Omental fat pad (tissue), 4 donors: ENCODE data around the gene KCTD17. TPM values are rescaled to one million over a fixed set of nuclear protein-coding genes. Genes with fewer than 3 reads are reported as not detected.

Experiments
- ATAC-seq: fragments of 150-250 bp; one replicate; pipeline ENCODE4 v1.9.1; 2016; ENCODE audit warnings: mild to moderate bottlenecking, moderate library complexity; ENCODE audit not compliant: low FRiP score
- DNase-seq: peaks from one replicate; pipeline ENCODE4 v3.0.0-alpha.2; 2019; ENCODE audit warnings: low spot score
- total RNA-seq, 4 donors: library from RNA; depleted of rRNA; stranded (reverse); fragments of >200 nt; gene quantifications; one replicate each; pipeline ENCODE4 v1.1.0, GENCODE V29; 2016
- TF ChIP-seq, protein P1 (sequence below), 3 donors: fragments of 450-650 bp; IDR thresholded peaks; one replicate each; pipeline ENCODE4 v1.5.1; 2016 to 2017; ENCODE audit warnings: antibody characterized with exemption in 3 of 3, mild to moderate bottlenecking in 3 of 3, moderate library complexity in 2 of 3

KCTD17 gene
- total RNA-seq, 4 donors from 2014 or later = 6.2 to 17.3 (median 8.3) TPM

DNA sequence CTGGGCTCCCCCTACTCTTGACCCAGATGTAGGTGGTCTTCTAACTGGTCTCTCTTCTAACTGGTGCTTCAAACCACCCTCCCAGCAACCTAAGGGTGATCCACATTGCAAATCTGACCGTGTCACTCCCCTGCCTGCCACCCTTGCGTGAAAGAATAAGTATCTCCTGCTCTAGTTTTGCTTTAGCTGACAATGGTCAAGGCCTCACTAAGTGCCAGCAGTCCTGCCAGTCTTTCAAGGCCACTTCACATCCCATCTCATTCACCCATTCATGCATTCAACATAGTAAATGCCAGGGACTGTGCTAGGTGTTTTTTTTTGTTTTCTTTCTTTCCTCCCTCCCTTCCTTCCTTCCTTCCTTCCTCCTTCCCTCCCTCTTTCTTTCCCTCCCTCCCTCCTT lies 2.3 kb upstream of the KCTD17 start:
- DNase-seq = no peak
- TF ChIP-seq, protein P1, sequence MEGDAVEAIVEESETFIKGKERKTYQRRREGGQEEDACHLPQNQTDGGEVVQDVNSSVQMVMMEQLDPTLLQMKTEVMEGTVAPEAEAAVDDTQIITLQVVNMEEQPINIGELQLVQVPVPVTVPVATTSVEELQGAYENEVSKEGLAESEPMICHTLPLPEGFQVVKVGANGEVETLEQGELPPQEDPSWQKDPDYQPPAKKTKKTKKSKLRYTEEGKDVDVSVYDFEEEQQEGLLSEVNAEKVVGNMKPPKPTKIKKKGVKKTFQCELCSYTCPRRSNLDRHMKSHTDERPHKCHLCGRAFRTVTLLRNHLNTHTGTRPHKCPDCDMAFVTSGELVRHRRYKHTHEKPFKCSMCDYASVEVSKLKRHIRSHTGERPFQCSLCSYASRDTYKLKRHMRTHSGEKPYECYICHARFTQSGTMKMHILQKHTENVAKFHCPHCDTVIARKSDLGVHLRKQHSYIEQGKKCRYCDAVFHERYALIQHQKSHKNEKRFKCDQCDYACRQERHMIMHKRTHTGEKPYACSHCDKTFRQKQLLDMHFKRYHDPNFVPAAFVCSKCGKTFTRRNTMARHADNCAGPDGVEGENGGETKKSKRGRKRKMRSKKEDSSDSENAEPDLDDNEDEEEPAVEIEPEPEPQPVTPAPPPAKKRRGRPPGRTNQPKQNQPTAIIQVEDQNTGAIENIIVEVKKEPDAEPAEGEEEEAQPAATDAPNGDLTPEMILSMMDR (IDR thresholded peaks at IDR 0.05) = no peak
- ATAC-seq = no peak

DNA sequence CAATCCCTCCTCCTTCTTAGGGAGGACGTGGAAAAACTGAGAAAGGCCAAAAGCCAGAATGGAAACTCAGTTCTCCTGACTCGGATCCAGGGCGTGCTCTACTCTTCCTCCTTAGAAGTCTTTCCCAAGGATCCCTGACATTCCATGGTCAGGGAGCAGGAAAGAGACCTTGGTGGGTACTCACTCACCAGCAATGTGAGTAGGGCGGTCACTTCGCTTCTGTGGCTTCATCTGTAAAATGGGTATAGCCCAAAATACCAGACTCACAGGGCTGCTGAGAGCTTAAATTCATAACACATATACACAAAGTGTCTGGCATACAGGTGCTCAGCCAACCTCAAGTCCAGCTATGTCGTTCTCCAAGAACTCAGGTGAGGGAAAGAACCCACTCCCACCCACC lies 629 bp upstream of the KCTD17 start:
- no peak for ATAC-seq
- TF ChIP-seq, protein P1 (IDR thresholded peaks at IDR 0.05) = no peak
- DNase-seq = no peak

DNA sequence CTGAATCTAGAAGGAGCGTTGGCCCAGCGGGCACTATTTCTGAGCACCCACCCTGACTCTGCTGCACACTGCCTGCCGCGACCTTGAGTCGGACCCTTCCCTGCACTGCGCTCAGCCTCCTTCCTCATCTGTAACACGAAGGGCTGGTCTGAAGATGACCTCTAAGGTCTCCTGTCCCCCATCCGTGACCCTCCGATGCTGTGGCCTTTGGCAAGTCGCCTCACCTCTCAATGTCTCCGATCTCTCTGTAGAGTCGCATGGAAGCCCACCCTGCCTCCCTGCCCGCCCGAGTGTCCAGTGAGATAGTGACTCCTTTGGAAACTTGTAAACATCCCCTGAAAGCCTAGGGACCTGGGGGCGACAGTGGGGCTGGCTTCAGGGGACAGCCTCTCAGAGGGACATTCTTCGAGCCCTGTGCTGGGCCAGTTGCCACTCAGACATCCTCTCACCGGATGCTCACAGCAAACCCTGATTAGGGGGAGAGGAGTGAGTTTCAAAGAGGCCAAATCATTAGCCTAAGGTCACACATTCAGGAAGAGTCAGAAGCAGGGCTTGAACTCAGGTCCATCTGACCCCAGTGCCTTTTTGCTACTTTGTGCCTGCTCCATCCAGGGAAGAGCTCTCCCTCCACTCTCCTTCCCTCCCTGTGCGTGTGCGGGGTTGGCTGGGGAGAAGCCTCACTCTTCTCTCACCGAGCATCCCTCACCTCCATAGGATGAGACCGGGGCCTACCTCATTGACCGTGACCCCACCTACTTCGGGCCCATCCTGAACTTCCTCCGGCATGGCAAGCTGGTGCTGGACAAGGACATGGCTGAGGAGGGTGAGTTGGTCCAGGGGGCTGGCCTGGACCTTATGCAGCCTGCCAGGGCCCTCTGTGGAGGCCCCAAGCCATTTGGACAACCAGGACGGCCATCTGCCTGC lies 1.1 kb downstream of the KCTD17 start:
- ATAC-seq (no peak), DNase-seq (no peak)

DNA sequence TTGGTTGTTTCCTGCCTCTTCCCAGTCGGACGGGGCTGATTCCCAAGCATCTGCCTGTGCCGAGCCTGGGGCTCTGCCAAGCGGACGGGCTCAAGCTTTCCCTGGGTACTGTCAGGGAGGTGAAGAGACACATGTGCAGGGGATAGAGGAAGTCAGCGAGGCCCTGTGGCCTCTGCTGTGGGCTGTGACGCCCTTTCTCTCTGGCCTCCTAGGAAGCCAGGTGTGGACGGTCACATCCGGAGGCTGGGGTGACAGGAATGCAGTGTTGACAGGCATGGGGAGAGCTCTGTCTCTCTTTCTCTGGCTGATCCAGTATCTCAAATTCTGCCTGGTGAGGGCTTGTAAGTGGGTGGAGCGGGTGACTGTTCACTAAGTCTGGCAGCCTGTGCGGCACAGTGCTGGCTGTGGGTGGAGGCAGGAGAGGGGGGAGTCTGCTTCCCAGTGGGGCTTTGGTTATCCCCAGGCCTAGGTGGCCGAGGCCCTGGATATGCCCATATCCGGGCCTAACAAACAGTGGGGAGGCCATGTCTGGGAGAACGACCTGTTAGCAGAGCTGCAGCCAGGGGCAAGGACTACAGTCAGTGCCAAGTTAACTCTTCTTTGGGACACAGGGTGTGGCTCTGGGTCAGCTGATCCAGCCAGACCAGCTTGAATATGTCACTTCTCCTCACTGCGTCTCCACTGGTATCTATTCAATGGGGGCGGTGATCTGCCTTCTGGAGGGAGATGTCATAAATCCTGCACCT lies 1.9 kb downstream of the KCTD17 start:
- TF ChIP-seq, protein P1 (IDR thresholded peaks at IDR 0.05) = no peak
- no peak for DNase-seq
- ATAC-seq = no peak

More for the DNA sequence above, 1.1 kb downstream of the KCTD17 start:
- TF ChIP-seq, protein P1 (IDR thresholded peaks at IDR 0.05) = no peak

DNA sequence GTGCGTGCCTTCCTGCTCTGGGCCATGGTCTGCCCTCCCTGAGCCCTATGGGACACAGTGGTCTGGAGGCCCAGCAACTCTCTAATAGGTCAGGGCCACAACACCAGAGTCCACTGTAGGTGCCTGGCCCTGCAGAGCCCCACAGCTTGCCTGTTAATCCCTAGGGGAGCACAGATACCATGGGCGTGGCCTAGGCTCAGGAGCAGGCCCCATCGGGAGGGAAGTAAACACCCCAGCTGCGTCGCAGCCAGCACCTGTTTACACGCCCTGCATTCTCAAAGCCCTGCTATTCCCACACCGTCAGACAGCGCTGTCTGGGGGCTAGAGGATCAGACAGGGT lies 2.5 kb downstream of the KCTD17 start:
- no peak for ATAC-seq
- TF ChIP-seq, protein P1 (IDR thresholded peaks at IDR 0.05) = no peak
- DNase-seq = no peak

DNA sequence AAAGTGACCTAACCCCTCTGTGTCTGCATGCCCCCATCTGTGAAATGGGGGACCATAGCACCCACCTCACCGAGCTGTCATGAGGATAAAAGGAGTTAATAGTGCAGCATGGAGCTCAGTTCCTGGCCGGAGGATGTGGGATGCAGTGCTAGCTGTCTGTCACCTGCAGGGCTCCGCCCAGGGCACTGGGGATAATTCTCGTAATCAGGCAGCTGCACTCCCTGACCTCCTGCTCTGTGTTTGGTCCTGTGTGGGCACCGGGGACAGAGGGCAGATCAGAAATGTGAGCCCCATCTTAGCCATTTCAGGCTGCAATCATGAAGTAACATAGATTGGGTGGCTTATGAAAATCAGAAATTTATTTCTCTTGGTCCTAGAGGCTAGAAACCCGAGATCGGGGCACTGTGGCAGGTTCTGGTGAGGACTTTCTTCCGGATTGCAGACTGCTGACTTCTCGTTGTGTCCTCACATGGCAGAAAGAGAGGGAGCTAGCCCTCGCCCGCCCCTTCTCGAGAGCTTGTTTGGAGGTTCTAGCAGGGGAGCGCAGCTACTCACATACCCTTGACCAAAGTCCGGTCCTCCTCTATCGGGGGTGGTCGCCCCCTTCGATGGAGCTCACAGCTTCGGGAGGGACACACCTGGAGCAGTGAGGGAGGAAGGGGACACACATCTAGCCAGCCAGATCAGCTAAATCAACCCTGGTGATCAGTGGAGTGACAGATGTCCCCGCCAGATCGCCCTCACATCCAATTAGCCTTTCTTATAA lies 3.2 kb downstream of the KCTD17 start:
- ATAC-seq (no peak), DNase-seq (no peak)
- TF ChIP-seq, protein P1 (IDR thresholded peaks at IDR 0.05) = no peak
